Gastroesophageal sphincter (tissue), 3 donors: ENCODE data around the gene VANGL1.

Experiments
- POLR2AphosphoS5 ChIP-seq: sonication (generic); formaldehyde crosslinking; IDR thresholded peaks from one replicate; pipeline ENCODE4 v1.6.1; 2017; ENCODE audit warnings: antibody characterized with exemption
- TF ChIP-seq, protein P1 (sequence below), 4 experiments: fragments of 200-600 bp in 2 of 4; fragments of 450-650 bp in 2 of 4; sonication (generic) in 1 of 4; IDR thresholded peaks; one replicate each; pipeline ENCODE4 v1.5.1; 2017 to 2019; ENCODE audit warnings: antibody characterized with exemption in 4 of 4, mild to moderate bottlenecking in 2 of 4, moderate library complexity in 2 of 4

- TF ChIP-seq, protein P1, sequence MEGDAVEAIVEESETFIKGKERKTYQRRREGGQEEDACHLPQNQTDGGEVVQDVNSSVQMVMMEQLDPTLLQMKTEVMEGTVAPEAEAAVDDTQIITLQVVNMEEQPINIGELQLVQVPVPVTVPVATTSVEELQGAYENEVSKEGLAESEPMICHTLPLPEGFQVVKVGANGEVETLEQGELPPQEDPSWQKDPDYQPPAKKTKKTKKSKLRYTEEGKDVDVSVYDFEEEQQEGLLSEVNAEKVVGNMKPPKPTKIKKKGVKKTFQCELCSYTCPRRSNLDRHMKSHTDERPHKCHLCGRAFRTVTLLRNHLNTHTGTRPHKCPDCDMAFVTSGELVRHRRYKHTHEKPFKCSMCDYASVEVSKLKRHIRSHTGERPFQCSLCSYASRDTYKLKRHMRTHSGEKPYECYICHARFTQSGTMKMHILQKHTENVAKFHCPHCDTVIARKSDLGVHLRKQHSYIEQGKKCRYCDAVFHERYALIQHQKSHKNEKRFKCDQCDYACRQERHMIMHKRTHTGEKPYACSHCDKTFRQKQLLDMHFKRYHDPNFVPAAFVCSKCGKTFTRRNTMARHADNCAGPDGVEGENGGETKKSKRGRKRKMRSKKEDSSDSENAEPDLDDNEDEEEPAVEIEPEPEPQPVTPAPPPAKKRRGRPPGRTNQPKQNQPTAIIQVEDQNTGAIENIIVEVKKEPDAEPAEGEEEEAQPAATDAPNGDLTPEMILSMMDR (IDR thresholded peaks at IDR 0.05) = no peak
- TF ChIP-seq POLR2AphosphoS5 = no peak
Observed at GRCh38 chr1:115606305-115606704, 35.5 kb upstream of the VANGL1 start.
